NCI-H187 (cell line): Measurements from ENCODE around the gene RPS6KC1.
"Not testable (repeated sequence)": the region's sequence is repeated elsewhere in the genome, so short reads cannot be mapped to it uniquely, and the experiment has no call there.

Experiments
- DNase-seq, 2 experiments: peaks; one replicate each; lab custom pipeline; 2025; lab: John Stamatoyannopoulos, UW

Gene RPS6KC1

GRCh38 chr1:213106298-213106697, 55.3 kb downstream of the RPS6KC1 start:
- DNase-seq = no peak

- no peak for DNase-seq
Measured at GRCh38 chr1:213107613-213108012, 56.6 kb downstream of the RPS6KC1 start.

DNA sequence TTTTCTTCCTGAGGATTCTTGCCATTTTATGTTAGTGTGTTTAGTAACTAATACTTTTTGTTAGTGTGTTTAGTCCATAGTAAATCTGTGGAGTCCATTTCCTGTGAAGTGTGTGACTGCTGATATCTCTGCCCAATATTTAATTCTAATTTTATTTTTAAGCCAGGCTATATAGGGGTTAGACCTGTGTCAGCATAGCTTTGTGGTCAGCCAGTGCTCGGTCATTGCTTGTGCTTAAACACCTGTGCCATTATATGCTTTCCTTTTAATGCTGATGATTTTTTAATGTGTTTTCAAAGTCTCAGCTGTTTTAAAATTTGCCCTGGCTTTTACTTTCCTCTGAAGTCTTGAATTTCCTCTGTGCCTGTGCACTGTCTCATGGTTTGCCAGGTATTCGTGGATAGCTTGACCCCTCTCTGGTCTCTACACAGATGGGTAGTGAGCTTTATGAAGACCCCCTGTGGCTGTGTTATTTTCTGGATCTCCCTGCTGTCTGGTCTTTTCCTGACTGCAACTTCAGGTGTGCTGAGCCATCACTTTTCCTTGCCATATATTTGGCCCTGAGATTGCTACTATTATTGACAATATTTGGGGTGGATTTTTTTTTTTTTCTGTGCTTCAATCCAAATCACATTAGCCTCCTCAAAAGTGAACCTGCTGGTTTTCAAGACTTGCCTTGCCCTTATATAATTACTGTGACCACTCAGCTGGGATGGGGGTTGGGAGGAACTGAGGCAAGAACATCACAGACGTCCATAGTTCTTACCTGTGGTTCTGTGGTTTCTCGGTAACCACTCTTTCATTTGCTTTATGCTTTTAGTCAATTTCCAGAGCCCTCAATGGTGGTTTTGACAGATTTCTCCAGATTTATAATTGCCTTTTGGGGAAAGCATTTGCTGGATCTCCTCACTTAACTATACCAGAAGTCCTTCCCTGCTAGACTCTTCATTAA, 59.6 kb downstream of the RPS6KC1 start:
- DNase-seq = no peak

DNA sequence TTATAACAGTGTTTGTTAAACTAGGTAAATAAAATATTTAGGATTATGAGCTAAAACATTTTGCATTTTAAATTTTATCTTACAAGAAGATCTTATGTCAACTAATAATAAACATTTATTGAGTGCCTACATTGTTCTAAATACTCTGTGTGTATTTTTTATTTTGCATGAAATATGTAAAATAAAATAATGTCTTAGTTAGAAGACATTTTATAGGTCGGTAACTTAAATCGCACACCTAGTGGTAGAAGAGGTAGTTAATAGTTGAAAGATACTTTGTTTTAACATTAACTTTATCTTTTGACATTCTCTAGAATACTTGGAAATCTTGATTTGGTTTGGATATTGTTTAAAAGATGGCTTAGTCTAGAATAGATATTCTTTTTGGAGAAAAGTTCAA, 60.5 kb downstream of the RPS6KC1 start:
- no peak for DNase-seq

DNA sequence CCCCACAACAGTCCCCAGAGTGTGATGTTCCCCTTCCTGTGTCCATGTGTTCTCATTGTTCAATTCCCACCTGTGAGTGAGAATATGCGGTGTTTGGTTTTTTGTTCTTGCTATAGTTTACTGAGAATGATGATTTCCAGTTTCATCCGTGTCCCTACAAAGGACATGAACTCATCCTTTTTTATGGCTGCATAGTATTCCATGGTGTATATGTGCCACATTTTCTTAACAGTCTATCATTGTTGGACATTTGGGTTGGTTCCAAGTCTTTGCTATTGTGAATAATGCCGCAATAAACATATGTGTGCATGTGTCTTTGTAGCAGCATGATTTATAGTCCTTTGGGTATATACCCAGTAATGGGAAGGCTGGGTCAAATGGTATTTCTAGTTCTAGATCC, 61.7 kb downstream of the RPS6KC1 start:
- not testable (repeated sequence) for DNase-seq

- DNase-seq = not testable (repeated sequence)
Measured at GRCh38 chr1:213117699-213118180, 66.7 kb downstream of the RPS6KC1 start.

DNA sequence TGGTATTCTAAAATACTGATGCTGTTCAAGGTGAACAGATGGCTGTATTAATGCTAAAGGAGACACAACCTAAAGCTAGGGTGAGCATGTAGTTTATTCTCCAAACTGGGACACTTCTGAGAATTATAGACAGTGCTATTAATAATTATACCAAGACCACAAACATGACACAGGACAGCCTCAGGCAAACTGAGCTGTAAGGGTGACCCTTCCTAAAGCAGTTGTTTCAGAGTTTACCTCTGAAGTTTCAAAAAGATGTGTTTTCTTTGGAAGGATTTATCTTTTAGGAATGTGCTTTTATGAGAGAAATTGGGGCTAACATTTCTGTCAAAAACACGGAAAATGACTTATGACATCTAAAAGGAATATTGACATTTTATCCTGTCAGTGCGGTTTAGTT, 68.8 kb downstream of the RPS6KC1 start:
- DNase-seq = no peak

- DNase-seq = no peak
Measured at GRCh38 chr1:213120386-213120785, 69.3 kb downstream of the RPS6KC1 start.

DNA sequence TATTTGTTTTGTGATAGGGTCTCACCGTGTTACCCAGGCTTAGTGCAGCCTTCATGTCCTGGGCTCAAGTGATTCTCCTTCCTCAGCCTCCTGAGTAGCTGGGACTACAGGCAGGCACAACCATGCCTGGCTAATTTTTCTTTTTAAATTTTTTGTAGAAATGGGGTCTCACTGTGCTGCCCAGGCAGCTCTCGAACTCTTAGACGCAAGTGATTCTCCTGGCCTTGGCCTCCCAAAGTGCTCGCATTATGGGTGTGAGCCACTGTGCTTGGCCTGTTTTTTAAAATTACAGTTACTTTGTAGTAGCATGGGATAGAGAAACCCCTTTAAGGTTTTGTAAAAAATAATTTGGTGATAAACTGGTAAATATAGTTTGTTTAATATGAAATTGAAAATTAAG, 69.9 kb downstream of the RPS6KC1 start:
- DNase-seq = no peak

DNA sequence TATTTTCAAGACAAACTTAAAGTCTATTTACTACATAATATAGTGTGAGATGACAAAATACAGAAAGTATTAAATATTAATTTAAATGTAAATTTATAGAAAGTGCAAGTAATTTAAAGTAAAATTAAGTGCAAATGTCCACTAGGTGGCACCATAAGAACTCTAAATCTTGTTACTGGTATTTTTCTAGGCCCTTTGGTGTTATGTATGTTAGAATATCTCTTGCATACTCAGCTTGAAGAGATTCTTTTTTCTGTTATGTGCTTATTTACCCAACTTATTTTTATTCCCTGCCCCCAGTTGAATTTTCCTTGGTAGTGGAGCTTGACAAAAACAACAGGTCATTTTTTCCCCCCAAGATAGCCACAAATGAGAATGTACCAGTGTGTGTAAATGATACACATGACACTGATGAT, 71.5 kb downstream of the RPS6KC1 start:
- peak; percentile 0 for DNase-seq

DNA sequence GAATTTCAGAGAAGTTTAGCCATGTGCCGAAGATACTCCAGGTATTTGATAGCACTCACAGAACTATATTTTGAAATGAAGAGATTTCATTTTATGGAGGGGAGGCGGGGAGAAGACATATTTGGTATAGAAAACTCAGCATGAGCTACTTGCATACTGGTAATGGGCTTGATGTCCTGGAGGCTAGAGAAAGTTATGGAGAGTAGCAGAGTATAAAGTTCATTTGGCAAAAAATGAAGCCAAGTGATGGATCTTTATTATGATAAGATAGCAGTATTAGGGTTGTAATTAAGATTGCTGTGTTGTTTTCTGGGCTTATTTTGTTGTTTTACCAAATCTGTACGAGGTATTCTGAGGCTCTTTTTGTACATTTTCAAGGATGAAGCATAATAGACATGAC, 72.0 kb downstream of the RPS6KC1 start:
- no peak for DNase-seq

- no peak for DNase-seq
Measured at GRCh38 chr1:213123536-213123935, 72.5 kb downstream of the RPS6KC1 start.

DNA sequence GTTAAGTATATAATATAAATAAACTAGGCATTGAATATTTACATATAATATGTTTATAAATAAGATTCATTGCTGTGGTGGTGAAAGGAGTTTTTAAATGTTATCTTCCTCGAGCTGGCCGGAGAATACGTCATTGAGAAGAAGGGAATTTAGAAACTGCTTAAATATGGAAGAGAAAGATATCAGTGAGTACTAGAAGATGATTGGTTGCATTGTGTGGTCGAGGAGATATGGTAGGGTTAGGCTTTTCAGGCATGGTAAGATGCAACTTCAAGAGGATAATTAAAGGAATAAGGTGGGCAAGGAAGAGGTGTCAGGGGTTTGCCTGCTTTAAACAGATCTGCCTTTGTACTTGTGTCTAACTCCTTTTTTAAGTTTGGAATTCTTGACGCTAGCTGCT, 73.5 kb downstream of the RPS6KC1 start:
- no peak for DNase-seq

DNA sequence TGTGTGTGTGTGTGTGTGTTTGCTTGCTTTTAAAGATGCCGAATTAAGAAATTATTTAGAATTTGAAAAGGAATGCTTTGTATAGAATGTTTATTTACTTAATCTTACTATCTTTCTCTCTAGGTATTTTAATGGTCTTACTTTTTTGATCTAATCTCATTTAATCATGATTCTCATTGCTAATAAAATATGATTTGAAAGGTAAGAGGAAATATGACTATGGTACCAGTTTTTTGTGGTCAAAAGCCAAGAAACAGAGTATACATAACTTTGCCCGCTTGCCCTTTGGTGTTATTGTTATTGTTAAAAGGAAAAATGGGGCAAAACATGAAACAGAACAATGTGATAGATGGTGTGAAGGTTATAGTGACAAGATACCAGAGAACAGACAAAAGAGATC, 74.6 kb downstream of the RPS6KC1 start:
- DNase-seq = no peak

GRCh38 chr1:213127074-213127473, 76.0 kb downstream of the RPS6KC1 start:
- DNase-seq = no peak

GRCh38 chr1:213131851-213132655, 81.0 kb downstream of the RPS6KC1 start:
- DNase-seq = no peak

DNA sequence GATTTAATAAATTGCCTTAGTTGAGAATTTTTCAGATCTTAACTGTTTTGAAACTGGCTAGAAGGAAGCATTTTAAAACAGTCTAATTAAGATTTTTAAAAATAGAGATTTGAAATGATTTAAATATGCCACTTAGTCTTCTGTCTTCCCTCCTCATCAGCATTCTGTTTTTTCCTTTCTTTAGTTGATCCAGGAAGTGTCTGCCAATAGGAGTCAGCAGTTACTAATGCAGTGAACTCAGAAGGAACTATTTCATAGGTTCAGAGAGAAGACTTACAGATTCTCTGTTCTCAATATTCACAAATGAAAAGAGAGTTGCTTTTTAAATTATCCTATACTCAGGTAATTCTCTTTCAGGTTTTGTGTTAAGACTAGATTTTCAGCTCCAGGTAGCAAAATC, 84.5 kb downstream of the RPS6KC1 start:
- no peak for DNase-seq

GRCh38 chr1:213136190-213136917, 85.3 kb downstream of the RPS6KC1 start:
- no peak for DNase-seq

DNA sequence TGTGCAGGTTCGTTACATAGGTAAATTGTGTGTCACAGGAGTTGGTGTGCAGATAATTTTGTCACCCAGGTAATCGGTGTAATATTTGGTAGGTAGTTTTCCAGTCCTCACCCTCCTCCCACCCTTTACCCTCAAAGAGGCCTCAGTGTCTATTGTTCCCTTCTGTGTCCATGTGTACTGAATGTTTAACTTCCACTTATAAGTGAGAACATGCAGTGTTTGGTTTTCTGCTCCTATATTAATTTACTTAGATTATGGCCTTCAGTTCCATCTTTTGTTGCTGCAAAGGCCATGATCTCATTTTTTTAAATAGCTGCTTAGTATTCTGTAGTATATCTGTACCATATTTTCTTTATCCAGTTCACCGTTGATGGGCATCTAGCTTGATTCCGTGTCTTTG, 87.3 kb downstream of the RPS6KC1 start:
- DNase-seq = no peak

- DNase-seq = no peak
Measured at GRCh38 chr1:213138892-213139291, 87.9 kb downstream of the RPS6KC1 start.

DNA sequence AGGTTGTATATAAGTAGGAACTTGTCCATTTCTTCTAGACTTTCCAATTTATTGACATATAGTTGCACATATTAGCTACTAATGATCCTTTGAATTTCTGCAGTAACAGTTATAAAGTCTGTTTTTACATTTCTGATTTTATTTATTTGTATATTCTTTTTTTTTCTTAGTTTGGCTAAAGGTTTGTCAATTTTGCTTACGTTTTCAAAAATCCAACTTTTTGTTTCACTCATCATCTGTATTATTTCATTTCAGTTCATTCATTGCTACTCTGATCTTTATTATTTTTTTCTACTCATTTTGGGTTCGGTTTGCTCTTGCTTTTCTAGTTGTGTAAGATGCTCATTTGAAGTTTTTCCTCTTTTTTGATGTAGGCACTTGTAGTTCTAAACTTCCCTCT, 97.9 kb downstream of the RPS6KC1 start:
- DNase-seq = no peak

DNA sequence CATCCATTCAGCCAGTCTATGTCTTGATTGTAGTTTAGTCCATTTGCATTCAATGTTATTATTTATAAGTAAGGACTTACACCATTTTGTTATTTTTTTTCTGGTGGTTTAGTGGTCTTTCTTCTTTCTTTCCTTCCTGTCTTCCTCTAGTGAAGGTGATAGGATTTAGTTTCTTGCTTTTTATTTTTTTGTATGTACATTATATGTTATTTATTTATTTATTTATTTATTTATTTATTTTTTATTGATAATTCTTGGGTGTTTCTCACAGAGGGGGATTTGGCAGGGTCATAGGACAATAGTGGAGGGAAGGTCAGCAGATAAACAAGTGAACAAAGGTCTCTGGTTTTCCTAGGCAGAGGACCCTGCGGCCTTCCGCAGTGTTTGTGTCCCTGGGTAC, 99.0 kb downstream of the RPS6KC1 start:
- DNase-seq = not testable (repeated sequence)
